Hypothalamus (tissue), 51 donors: ENCODE measurements around the gene GRAMD1B.

ENCODE experiments used
- DNase-seq, 51 donors: peaks; one replicate each; lab custom pipeline; 2025; lab: John Stamatoyannopoulos, UW

Gene GRAMD1B

DNA sequence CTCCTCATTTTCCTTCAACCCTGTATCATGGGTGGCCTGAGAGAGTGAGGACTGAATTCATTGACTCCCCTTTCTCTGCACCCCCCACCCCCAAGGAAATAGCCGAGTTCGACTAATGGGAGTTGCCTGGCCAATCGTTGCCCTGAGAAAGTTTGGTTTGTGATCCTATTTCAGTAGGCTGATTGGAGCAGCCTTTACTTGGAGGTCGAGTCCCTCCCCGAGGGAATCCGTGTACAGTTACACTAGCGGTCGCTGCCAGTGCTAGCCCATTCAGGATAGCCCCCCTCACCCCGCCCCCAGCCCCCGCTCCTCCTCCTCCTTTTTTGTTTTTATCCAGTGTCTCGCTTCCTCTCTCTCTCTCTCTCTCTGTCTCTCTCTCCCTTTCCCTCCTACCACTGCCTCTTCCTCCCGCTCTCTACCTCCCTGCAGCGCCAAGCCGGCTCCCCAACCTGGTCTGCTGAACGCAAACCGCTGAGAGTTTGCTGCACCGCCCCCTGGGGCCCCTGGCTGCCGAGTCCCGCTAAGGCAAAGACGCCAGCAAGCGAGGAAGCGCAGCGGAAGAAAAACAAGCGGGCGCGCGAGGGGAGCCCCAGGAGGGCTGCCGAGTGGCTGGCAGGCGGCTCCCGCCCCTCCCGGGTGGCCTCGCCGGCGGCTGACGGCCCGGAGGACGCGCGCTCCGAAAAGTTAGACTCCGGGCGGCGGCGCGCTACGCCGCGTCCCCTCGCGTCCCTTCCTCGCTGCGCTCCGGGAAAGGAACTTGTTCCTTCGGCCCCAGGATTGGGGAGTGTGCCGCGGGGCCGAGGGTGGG is at the start of gene GRAMD1B:
GRAMD1B (plus strand) TSS at position 357 of the 808 bp plus-strand sequence. CDS start 524 bp downstream, outside the sequence.
- DNase-seq, result peak in 16 of 51 donors; percentile 3 to 39 (median 17)

DNA sequence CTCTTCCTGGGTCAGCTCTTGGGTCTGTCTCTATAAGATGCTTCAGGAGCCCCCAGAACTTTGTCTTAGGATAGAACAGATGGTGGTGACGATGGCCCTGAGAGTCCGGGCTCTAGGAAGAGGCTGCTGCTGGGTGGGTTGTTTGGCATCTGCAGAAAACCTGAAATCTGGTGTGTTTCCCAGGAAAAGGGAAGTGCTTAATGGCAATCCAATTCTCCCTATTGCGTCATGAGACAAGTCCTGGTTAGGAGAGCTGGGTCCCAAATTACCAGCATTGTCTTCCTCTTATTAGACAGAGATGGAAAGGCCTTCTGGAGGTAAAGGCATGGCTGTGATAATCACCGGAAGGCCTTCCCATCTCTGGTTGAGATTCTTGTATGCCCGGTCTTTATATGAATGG is 48.9 kb upstream of the GRAMD1B start:
- no peak for DNase-seq

DNA sequence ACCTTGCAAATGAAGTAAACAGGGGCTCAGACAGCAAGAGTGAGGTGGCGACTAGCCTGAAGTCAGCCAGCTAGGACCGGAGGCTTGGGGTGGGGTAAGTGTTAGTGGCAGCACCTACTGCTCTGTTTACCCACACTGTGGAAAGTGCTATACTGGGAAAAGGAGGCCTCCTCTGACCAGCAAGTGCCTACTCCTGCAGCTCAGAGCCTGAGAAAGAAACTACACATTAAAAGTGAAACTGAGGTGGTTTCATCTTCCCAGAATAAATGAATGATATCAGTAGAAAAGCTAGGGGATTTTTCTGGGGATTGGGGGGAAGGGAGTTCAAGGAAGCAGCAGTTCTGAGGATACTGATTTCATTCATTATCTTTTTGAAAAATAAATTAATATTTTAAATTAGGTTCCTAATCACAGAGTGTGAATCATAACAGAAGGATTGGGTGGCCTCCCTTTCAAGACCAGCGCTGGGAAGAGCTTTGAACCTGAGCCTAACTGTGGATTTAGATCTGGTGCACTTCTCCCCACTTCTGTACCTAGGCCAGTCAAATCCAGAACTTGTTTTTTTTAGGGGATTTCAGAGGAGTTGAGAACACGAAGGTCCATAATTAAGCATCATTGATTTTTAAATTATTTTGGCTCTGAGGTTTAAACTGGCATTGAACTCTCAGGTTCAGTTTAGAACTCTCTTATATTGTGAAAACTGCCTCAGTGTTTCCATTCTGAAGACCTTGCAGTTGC is 48.1 kb upstream of the GRAMD1B start:
- no peak for DNase-seq

- DNase-seq, result no peak
These were observed 47.5 kb upstream of the GRAMD1B start for GRCh38 chr11:123382555-123383074.

DNA sequence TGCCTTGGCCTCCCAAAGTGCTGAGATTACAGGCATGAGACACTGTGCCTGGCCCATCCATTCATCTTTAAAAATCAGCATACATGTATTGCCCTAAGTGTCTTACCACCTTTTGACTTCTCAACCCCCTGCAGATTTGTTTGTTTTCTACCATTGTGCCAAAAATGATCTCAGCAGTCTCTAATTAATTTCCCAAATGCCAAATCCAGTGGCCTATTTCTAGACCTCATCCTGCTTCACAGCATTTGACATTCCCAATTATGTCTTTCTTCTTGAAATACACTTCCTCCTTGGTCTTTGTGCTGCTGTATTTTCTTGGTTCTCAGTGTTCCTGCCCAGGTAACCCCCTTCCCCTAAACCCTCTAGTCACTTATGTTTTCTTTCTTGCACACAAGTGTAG is 46.0 kb upstream of the GRAMD1B start:
- DNase-seq, result no peak

DNA sequence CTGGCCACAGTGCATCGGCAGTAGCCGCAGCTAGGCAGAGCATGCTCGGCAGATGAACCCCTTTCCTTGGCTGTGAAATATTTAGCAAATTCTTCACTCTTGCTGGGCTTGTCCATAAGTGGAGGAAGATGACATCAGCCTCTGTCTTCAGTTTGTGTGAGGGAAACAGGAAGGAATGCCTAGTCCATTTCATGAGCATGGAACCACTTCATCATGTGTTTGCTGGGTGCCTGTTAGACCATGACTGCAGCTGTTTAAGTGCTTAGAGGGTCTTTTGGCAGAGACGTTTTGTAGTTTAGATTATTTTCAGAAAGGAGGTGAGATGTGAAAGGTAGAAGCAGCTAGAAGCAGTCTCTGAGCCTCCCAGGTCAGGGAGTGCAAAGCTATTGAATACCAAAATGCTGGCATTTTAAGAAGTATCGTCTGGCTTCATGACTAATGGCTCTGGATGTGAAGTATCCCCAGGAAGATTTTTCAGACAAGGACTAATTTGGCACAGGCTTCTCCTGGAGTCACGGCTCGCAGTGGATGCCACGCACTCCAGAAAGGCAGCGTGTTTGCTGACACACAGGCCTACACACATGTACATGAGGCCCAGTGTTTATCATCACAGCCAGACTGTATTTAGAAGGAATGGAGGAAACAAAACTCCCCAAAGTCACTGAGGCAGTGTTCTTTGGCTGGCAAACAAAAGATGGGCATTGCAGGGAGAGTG is 43.1 kb upstream of the GRAMD1B start:
- DNase-seq, result no peak

DNA sequence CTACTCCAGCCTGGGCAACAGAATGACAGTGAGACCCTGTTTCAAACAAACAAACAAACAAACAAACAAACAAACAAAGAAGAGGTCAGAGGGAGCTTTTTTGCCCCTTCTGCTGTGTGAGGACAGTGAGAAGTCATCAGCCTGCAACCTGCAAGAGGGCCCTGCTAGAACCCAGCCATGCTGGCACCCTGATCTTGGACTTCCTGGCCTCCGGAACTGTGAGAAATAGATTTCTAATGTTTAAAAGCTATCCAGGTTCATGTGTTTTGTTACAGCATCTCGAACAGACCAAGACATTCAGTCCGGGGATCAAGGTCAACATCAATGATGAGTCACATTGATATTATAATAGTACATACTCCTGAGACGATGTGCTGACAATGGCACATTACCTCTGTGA is 41.4 kb upstream of the GRAMD1B start:
- DNase-seq, result no peak

GRCh38 chr11:123390146-123390545 is 39.9 kb upstream of the GRAMD1B start:
- no peak for DNase-seq

DNA sequence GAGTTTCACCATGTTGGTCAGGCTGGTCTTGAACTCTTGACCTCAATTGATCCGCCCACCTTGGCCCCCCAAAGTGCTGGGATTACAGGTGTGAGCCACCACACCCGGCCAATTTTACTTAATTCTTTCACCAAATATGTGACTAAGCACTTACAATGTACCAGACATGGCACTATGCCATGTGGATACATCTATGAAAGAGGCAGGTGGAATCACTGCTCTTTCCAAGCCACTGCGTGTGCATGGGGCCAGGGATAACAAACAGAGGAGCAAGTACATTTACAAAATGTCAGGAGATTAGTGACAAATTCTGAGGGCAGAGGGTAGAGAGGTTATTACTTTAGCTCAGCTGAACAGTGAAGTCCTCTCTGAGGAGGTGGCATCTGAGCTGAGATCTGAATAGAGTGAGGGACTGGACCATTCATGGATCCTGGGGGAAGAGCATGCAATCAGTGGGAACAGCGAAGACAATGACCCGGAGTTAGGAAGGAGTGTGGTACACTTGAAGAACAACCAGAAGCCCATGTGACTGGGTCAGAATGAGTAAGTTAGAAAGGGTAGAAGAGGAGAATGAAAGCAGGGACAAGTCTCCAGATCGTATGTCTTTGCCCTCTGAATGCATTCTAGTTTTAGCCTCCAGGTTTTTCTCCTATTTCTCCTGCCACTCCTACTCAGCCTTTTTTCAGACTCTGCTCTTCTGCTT is 38.3 kb upstream of the GRAMD1B start:
- no peak for DNase-seq

DNA sequence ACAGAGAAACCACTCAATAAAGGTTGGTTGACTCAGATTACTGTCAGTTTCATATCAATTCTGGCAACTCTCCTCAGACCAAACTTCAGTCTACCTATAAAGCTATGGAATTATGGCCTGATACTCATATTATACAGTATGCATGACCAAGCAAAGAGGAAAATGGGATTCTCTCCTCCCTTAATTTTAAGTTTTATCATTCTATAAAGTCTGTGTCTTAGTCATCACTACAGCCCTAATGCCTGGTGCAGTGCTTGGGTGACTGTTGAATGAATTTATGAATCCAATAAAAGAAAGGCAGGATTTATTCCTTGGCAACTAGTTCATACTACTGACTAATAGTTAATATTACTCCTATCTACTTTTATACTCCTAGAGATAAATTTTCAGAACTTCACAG is 37.6 kb upstream of the GRAMD1B start:
- DNase-seq, result no peak

DNA sequence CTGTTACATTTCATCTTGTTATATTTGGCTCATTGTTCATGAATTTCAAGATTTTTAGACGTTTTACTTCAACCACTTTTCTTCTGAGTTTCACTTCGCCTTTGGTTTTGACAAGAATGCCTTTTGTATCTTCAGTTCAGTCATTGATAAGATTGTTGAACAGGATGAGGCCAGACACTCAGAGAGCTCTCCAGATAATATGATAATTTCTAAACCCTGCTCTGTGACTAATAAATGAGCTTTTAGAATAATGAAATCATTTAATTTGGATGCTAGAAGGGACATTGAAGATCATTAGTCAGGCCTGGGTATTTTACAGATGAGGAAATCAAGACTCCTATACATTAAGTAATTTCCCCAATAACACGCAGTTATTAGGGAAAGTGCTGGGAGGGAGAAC is 37.2 kb upstream of the GRAMD1B start:
- DNase-seq, result no peak

DNA sequence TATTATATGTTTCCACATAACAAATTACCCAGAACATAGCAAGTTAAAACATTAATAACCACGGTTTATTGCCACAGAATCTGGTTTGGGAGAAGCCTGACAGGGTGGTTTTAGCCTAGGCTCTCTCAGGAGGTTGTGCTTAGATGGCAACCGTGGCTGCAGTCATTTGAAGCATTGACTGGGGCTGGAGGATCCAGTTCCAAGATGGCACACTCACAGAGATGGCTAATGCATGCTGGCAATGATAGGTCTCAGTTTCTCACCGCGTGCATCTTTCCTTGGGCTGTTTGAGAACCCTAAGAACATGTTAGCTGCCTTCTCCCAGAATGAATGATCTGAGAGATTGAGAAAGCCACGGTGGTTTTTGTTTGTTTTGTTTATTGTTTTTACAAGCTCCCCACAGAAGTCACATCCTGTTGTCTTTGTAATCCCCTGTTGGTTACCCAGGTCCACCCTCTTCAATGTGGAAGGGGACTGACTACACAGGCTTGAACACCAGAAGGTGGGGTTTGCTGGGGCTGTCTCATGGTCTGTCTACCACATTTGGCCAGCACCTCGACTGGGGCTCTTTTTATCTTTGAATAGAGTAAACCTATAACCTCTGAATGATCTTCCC is 36.6 kb upstream of the GRAMD1B start:
- no peak for DNase-seq

- DNase-seq, result no peak
These were observed 25.4 kb upstream of the GRAMD1B start for GRCh38 chr11:123404676-123405075.

GRCh38 chr11:123405123-123405592 is 24.9 kb upstream of the GRAMD1B start:
- DNase-seq, result no peak

DNA sequence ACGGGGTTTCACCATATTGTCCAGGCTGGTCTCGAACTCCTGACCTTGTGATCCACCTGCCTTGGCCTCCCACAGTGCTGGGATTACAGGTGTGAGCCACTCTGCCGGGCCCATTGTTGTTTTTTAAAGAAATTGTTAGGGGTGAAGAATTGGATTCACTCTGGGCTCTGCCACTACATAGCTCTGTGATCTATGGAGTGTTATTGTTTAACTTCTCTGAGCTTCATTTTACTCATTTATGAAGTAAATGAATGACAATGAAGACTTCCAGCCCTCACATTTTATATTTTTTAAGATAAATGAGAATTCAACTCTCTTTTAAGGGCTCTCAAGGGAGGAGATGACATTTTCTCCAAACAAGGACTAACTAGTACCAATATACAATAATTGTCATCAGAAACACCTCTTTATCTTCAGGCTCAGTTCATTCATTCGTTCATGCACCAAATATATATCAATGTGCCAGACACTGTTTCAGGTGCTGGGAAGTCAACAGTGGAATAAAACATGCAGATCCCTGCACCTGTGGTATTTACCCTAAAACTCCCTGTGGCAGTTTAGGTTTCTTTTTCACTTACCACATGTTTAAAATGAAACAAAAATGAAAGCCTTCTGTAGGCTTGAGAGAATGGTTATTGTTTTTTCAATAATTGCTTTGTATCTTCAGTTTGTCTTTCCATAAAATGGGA is 23.5 kb upstream of the GRAMD1B start:
- DNase-seq, result no peak

- peak in 20 of 51 donors; percentile 4 to 37 (median 13) for DNase-seq
These were observed 22.7 kb upstream of the GRAMD1B start for GRCh38 chr11:123407130-123407995.

DNA sequence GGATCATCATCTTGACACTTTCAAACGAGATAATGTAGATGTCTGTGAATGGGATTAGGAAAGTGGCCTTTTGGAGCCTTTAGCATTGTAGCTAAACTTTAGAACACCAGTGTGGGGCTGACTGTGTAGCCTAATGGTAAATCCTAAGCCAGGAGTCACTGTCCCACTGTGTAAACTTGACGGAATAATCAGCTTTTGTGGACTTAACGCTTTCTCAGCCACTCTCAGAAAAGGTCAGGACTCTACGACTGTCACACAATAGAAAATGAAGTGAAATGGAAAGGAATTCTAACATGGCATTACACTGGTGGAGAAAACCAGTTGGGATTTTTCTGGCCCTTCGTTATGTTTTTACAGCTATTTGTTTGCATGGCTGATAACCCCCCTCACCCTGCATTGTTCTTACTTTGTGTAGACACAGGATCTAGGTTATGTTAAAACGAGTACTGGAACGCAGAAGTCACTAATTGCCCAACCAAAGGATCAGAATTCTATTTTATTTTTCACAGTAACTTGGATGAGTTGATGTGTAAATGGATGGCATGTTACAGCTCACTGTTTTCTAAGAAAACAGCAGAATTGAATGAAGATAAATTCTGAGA is 22.0 kb upstream of the GRAMD1B start:
- DNase-seq, result no peak
